Liver (tissue), 3 donors: ENCODE measurements around the gene RELB.

ENCODE experiments used
- CTCF ChIP-seq: fragments of 150-350 bp; IDR thresholded peaks from 2 replicates; pipeline ENCODE4 v1.5.1; 2017; ENCODE audit warnings: improper control_type of control experiment, low read depth, low read length; ENCODE audit not compliant: missing input control
- TAF1 ChIP-seq: conservative IDR thresholded peaks from 2 replicates; pipeline ENCODE4 v1.6.1; 2016; ENCODE audit warnings: antibody characterized with exemption, mild to moderate bottlenecking
- donor health status: healthy.
- donor health status: healthy.

GRCh38 chr19:44960906-44961728, 40.1 kb upstream of the RELB start:
- no peak for TF ChIP-seq CTCF
- TF ChIP-seq TAF1, result no peak
